ENCODE results near the gene TMC3.

The TMC3 gene

DNA sequence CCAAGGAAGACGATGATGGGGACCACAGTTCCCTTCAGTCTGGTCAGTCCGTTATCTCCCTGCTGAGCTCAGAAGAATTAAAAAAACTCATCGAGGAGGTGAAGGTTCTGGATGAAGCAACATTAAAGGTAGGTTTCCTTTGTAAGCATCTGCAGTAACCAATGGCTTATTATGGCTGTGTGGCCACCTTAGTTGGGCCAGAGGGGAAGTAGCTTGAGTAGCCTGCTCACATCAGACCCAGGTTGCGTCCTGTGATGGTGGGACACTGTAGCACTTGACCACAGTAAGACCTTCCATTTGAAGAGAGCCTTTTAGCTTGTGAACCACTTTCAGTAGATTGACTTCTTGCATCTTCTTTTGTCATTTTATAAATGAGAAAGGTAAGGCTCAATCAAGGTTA, 72.6 kb downstream of the TMC3 start:
- in situ Hi-C loops (cut with HindIII; ENCODE audit: low sequenced_read_pairs) = no loop called here

DNA sequence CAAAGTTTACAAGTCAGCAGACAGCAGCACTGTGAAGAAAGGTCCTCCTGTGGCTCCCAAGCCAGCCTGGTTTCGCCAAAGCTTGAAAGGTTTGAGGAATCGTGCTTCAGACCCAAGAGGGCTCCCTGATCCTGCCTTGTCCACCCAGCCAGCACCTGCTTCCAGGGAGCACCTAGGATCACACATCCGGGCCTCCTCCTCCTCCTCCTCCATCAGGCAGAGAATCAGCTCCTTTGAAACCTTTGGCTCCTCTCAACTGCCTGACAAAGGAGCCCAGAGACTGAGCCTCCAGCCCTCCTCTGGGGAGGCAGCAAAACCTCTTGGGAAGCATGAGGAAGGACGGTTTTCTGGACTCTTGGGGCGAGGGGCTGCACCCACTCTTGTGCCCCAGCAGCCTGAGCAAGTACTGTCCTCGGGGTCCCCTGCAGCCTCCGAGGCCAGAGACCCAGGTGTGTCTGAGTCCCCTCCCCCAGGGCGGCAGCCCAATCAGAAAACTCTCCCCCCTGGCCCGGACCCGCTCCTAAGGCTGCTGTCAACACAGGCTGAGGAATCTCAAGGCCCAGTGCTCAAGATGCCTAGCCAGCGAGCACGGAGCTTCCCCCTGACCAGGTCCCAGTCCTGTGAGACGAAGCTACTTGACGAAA, 74.3 kb downstream of the TMC3 start:
- in situ Hi-C loops (cut with HindIII; ENCODE audit: low sequenced_read_pairs) = no loop called here

GRCh38 chr15:81299156-81299555, 74.9 kb downstream of the TMC3 start:
- in situ Hi-C loops (cut with HindIII; ENCODE audit: low sequenced_read_pairs) = no loop called here

DNA sequence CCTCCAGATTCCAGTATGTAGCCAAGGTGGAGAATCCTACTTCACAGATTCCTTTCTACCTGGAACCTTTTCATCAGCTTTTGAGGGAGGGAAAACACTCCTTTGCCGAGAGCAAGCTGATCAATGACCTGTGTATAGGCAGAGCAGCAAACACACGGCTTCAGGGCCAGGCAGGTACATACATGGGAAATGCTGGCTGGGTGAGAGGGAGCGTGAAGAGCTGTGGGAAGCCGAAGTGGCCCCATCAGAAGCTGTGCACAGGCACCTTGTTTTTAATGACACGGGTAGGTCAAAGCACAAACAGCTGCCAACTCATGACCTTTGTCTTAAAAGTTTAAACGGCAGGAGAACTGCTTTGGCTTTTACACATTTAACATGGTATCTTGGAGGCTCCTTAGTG, 75.4 kb downstream of the TMC3 start:
- in situ Hi-C loops (cut with HindIII; ENCODE audit: low sequenced_read_pairs) = no loop called here

DNA sequence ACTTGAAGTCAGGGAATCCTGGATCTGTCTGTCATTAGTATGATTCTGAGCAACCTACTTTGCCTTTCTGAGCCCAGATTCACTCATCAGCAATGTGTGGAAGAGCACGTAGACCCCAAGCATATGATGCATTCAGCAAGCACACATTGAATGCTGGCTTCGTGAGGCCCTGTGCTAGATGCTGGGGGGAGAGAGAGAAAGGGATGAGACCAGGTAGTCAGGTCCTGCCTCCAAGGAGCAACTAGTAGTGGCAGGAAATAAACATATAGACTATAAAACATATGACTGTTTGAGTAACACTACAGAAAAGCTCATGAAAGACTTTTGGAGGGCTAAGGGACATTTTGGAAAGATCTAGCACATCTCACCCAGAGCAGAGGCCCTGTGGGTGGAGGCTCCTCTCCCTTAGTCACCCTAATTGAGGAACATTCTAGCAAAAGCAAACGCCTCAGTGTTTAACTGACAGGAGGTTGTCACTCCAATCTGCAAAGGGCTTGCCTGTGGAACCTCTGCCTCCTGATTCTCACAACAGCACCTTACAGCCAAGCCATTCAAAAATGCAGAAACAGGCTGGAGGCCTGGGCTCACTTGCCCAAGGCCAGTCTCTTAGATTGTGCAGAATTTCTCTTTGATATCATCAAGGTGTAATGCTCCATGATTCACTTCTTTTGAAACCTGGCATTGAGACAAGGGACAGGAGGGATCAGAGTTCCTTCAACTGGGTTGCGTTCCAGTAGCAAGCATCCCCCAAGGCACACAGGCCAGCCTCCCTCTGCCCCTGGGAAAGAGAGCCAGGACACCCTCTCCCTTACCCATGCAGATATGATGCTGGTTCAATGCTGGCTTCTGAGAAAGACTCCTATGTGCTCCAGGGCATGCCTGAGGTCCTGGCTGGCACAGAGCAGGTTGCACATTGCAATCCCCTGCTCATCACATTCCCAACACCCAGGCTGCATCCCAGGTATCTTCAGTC, 76.1 kb downstream of the TMC3 start:
- in situ Hi-C loops (cut with HindIII; ENCODE audit: low sequenced_read_pairs) = no loop called here

GRCh38 chr15:81297147-81297572, 76.9 kb downstream of the TMC3 start:
- in situ Hi-C loops (cut with HindIII; ENCODE audit: low sequenced_read_pairs) = no loop called here

- in situ Hi-C loops (cut with HindIII; ENCODE audit: low sequenced_read_pairs) = no loop called here
These were observed 77.3 kb downstream of the TMC3 start for GRCh38 chr15:81296673-81297072.

- in situ Hi-C loops (cut with HindIII; ENCODE audit: low sequenced_read_pairs) = no loop called here
These were observed 77.8 kb downstream of the TMC3 start for GRCh38 chr15:81296186-81296585.

GRCh38 chr15:81295486-81296121, 78.4 kb downstream of the TMC3 start:
- in situ Hi-C loops (cut with HindIII; ENCODE audit: low sequenced_read_pairs) = no loop called here

DNA sequence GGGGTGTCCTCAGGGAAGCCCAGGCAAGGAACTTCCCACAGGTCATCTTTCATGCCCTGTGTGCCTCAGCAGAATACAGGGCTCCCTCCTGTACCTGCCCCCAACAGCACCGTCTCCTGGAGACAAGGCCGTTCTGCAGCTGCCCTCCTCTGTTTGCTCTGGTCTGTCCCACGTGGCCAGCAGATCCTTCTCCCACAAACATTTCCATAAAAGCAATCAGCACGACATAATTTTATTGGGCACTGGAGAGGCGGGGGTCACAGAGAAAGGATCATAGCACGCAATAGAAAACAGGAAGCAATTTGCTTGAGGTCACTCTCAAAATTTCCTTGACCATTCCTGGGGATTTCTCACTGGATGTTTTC, 79.5 kb downstream of the TMC3 start:
- in situ Hi-C loops (cut with HindIII; ENCODE audit: low sequenced_read_pairs) = no loop called here

DNA sequence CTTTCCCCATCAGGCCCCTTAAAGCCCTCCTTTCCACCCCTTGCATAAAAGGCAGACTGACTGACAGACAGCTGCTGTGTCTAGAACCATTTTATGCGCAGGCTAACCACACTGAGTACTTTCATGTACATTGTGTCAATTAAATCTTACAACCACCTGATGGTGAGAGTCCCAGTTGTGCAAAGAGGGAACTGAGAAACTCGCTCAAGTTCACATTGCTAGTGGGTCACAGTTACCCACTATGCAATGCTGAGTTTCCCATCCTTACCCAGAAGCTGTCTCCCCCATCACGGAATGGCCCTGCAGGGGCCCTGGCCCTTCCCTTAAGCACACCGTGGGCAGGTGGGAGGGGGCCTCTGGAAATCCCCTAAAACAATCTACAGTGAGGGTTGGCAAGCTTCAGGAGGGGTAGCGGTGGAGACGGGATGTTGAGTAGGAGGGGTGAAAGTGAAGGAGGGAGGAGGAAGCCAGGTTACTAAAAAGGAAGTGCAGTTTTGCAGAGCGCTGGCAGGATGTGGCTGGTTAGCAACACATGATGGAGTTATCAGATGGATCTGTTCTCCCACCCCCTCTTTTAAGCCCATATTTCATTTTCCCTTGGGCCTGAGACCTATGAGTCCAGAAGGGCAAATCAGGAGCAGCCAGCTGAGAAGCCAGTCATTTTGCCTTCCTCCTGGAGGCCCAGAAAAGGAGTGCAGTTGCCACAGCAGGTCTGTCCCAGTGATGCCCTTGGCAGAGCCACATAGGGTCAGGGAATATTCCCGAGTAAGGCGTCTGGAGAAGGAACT, 80.1 kb downstream of the TMC3 start:
- in situ Hi-C loops (cut with HindIII; ENCODE audit: low sequenced_read_pairs) = no loop called here

GRCh38 chr15:81292523-81293001, 81.5 kb downstream of the TMC3 start:
- in situ Hi-C loops (cut with HindIII; ENCODE audit: low sequenced_read_pairs) = no loop called here

DNA sequence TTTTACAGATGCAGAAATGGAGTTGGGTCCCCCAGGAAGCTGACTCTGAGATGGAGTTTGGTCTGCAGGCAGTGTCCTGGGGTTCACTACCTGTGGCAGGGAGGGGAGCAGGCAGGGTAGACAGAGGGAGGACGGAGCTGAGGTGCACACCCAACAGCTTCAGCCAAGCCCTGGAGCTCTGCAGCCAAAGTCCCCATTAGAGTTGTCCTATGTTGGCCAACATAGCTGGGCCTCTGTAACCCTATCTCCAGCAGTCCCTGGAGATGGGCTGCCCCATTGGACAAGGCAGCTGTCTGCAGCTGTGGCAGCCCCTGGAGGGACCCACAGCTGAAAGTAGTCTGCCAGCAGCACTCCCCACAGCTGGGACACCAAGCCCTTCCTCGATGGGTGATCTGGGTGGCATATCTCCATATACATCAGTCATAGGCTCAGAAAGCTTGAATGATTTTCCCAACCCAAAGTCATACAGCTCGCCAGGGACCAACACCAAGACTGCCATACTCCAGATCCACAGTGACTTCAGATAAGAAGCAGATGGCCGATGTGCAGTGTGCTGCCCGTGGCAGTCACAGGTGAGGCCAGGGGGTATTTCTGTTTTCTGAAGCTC, 82.0 kb downstream of the TMC3 start:
- in situ Hi-C loops (cut with HindIII; ENCODE audit: low sequenced_read_pairs) = no loop called here

GRCh38 chr15:81289910-81290309, 84.1 kb downstream of the TMC3 start:
- in situ Hi-C loops (cut with HindIII; ENCODE audit: low sequenced_read_pairs) = no loop called here

GRCh38 chr15:81288616-81289015, 85.4 kb downstream of the TMC3 start:
- in situ Hi-C loops (cut with HindIII; ENCODE audit: low sequenced_read_pairs) = no loop called here

DNA sequence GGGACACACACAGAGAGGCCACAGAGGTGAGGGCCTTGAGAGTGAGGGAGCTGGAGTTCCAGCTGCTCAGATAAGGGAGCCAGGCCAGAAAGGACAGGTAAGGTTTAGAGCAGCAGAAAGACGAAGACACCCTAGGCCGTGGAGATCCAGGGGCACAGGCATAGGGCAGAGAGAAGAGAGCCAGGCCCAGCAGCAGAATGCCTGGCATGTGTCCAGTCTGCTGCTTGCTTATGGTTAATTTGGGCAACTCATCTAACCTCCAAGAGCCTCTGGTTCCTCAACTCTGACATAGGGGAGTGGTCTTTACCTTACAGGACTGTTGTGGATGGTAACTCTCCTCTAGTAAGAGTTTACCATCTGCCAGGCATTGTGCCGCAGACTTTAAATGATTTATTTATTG, 86.0 kb downstream of the TMC3 start:
- in situ Hi-C loops (cut with HindIII; ENCODE audit: low sequenced_read_pairs) = no loop called here

DNA sequence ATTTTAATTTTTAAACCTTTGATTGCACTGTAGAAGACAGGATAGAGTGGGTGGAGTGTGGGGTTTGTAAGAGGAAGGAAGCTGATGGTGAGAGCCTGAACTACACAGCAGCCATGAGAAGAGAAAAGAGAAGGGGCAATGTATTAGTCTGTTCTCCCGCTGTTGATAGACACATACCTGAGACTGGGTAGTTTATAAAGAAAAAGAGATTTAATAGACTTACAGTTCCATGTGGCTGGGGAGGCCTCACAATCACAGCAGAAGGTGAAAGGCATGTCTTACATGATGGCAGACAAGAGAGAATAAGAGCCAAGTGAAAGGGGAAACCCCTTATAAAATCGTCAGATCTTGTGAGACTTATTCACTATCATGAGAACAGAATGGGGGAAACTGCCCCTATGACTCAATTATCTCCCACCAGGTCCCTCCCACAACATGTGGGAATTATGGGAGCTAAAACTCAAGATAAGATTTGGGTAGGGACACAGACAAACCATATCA, 87.3 kb downstream of the TMC3 start:
- in situ Hi-C loops (cut with HindIII; ENCODE audit: low sequenced_read_pairs) = no loop called here

- in situ Hi-C loops (cut with HindIII; ENCODE audit: low sequenced_read_pairs) = no loop called here
These were observed 88.6 kb downstream of the TMC3 start for GRCh38 chr15:81285461-81285860.

GRCh38 chr15:81284256-81285031, 89.6 kb downstream of the TMC3 start:
- in situ Hi-C loops (cut with HindIII; ENCODE audit: low sequenced_read_pairs) = no loop called here

Data from DLD1 (cell line).